Measurements from ENCODE around the gene LPP.

DNA sequence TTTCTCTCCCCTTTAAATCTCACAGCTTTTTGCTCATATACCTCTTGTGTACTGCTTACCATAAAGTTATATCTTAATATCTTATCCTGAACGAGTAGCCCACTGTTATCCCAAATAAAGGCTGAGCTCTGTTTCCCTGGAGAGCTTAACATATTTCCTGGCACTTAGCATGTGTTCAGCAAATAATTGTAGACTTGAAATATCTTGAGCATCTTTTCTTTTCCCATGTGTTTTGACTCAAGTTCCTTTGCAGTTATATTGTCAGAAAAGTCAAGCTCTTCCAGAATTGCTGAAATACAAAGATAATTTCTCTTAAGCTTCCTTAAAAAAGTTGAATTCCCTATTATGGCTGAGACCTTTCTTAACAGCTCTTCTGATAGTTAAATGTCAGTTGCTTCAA is 150.5 kb downstream of the LPP start:
- TF ChIP-seq, protein P1, sequence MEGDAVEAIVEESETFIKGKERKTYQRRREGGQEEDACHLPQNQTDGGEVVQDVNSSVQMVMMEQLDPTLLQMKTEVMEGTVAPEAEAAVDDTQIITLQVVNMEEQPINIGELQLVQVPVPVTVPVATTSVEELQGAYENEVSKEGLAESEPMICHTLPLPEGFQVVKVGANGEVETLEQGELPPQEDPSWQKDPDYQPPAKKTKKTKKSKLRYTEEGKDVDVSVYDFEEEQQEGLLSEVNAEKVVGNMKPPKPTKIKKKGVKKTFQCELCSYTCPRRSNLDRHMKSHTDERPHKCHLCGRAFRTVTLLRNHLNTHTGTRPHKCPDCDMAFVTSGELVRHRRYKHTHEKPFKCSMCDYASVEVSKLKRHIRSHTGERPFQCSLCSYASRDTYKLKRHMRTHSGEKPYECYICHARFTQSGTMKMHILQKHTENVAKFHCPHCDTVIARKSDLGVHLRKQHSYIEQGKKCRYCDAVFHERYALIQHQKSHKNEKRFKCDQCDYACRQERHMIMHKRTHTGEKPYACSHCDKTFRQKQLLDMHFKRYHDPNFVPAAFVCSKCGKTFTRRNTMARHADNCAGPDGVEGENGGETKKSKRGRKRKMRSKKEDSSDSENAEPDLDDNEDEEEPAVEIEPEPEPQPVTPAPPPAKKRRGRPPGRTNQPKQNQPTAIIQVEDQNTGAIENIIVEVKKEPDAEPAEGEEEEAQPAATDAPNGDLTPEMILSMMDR (IDR thresholded peaks at IDR 0.05; ENCODE audit: borderline replicate concordance, extremely low read depth, low read length, poor library complexity, severe bottlenecking) = no peak
- no peak for TF ChIP-seq EZH2 (IDR thresholded peaks at IDR 0.05; ENCODE audit: borderline replicate concordance, low read depth, low read length, severe bottlenecking)

Measured in DND-41 (cell line).